GM23338 (cell line): ENCODE data around the gene C1GALT1C1L. TPM values are rescaled to one million over a fixed set of nuclear protein-coding genes. Genes with fewer than 3 reads are reported as not detected.

Experiments
- ATAC-seq: fragments of 200-7000 bp; cut with Tn5 transposase; 3 replicates; pipeline ENCODE4 v1.9.1; 2020
- DNase-seq: peaks from one replicate; pipeline ENCODE4 v3.0.0-alpha.2; 2015; ENCODE audit warnings: low spot score
- H2AFZ ChIP-seq: fragments of 200-600 bp; sonication (generic); 2 replicates; pipeline ENCODE4 v1.8.0; 2016; ENCODE audit warnings: antibody characterized with exemption, mild to moderate bottlenecking, moderate library complexity
- H3F3A ChIP-seq: fragments of 200-600 bp; sonication (generic); replicated peaks from 2 replicates; pipeline ENCODE4 v1.8.0; 2017; ENCODE audit warnings: antibody characterized with exemption, mixed run types, low read depth
- H3K27ac ChIP-seq: fragments of 200-600 bp; sonication (generic); 2 replicates; pipeline ENCODE4 v1.6.1; 2016; ENCODE audit warnings: low read depth
- H3K27me3 ChIP-seq: fragments of 200-600 bp; sonication (generic); 2 replicates; pipeline ENCODE4 v1.8.0; 2016; ENCODE audit warnings: mild to moderate bottlenecking, mixed run types, moderate library complexity; ENCODE audit not compliant: insufficient read depth
- H3K36me3 ChIP-seq: fragments of 200-600 bp; sonication (generic); 2 replicates; pipeline ENCODE4 v1.8.0; 2016; ENCODE audit warnings: mild to moderate bottlenecking; ENCODE audit not compliant: insufficient read depth
- H3K4me1 ChIP-seq: fragments of 200-600 bp; sonication (generic); 2 replicates; pipeline ENCODE4 v1.8.0; 2016; ENCODE audit warnings: mild to moderate bottlenecking, moderate library complexity; ENCODE audit not compliant: insufficient read depth
- H3K4me2 ChIP-seq: fragments of 200-600 bp; sonication (generic); 2 replicates; pipeline ENCODE4 v1.7.1; 2017; ENCODE audit warnings: mixed run types
- H3K4me3 ChIP-seq: fragments of 200-600 bp; sonication (generic); 2 replicates; pipeline ENCODE4 v1.6.1; 2016; ENCODE audit warnings: mixed run types
- H3K79me2 ChIP-seq: fragments of 200-600 bp; sonication (generic); replicated peaks from 2 replicates; pipeline ENCODE4 v1.8.0; 2017; ENCODE audit warnings: mild to moderate bottlenecking; ENCODE audit not compliant: insufficient read depth
- H3K9me2 ChIP-seq: fragments of 200-600 bp; sonication (generic); 2 replicates; pipeline ENCODE4 v1.8.0; 2017; ENCODE audit not compliant: insufficient read depth
- H4K20me1 ChIP-seq: fragments of 200-600 bp; sonication (generic); replicated peaks from 2 replicates; pipeline ENCODE4 v1.8.0; 2017; ENCODE audit warnings: mild to moderate bottlenecking; ENCODE audit not compliant: insufficient read depth
- H3K27ac Mint-ChIP-seq: 2 replicates; pipeline ENCODE4 v1.8.0; 2020; ENCODE audit warnings: inconsistent platforms, mild to moderate bottlenecking, moderate library complexity, mixed read lengths
- H3K27me3 Mint-ChIP-seq: 3 replicates; pipeline ENCODE4 v1.8.0; 2022; ENCODE audit warnings: low read depth, mild to moderate bottlenecking, moderate library complexity, mixed read lengths, inconsistent platforms; ENCODE audit not compliant: insufficient read depth, poor library complexity
- H3K36me3 Mint-ChIP-seq: 3 replicates; pipeline ENCODE4 v1.8.0; 2021; ENCODE audit warnings: low read depth, mild to moderate bottlenecking, inconsistent platforms, moderate library complexity, mixed read lengths
- H3K4me1 Mint-ChIP-seq: 3 replicates; pipeline ENCODE4 v1.8.0; 2020; ENCODE audit warnings: mild to moderate bottlenecking, inconsistent platforms, mixed read lengths
- H3K4me3 Mint-ChIP-seq: 3 replicates; pipeline ENCODE4 v1.8.0; 2021; ENCODE audit warnings: moderate library complexity, mild to moderate bottlenecking, inconsistent platforms, mixed read lengths
- H3K9me3 Mint-ChIP-seq: 3 replicates; pipeline ENCODE4 v1.8.0; 2020; ENCODE audit warnings: moderate library complexity, mild to moderate bottlenecking, inconsistent platforms, mixed read lengths
- CREB1 ChIP-seq: fragments of 250-450 bp; sonication (Bioruptor Pico); IDR thresholded peaks from 2 replicates; pipeline ENCODE4 v1.5.0; 2020; ENCODE audit warnings: low read depth, mild to moderate bottlenecking, moderate library complexity
- EZH2 ChIP-seq: fragments of 200-600 bp; sonication (generic); IDR thresholded peaks from one replicate; pipeline ENCODE4 v1.8.0; 2017; ENCODE audit warnings: antibody characterized with exemption, mild to moderate bottlenecking, low read depth; ENCODE audit not compliant: unreplicated experiment
- JUNB ChIP-seq: IDR thresholded peaks from one replicate; pipeline ENCODE4 v1.6.1; 2016; ENCODE audit warnings: antibody characterized with exemption; ENCODE audit not compliant: unreplicated experiment
- NANOG ChIP-seq: IDR thresholded peaks from 2 replicates; pipeline ENCODE4 v1.6.1; 2016; ENCODE audit warnings: antibody characterized with exemption, borderline replicate concordance
- POLR2AphosphoS5 ChIP-seq: IDR thresholded peaks from 2 replicates; pipeline ENCODE4 v1.6.1; 2016; ENCODE audit warnings: antibody characterized with exemption, low read depth
- STAT1 ChIP-seq: IDR thresholded peaks from one replicate; pipeline ENCODE4 v1.6.1; 2016; ENCODE audit warnings: antibody characterized with exemption; ENCODE audit not compliant: unreplicated experiment
- ZNF114 ChIP-seq: fragments of 250-450 bp; sonication (Bioruptor Pico); IDR thresholded peaks from 2 replicates; pipeline ENCODE4 v1.5.0; 2020; ENCODE audit warnings: mild to moderate bottlenecking, moderate library complexity
- ZNF331 ChIP-seq: fragments of 250-450 bp; sonication (Bioruptor Pico); IDR thresholded peaks from 2 replicates; pipeline ENCODE4 v1.5.0; 2020; ENCODE audit warnings: low read depth, mild to moderate bottlenecking, moderate library complexity
- polyA plus RNA-seq: library from polyadenylated mRNA; unstranded; fragments of >200 nt; fragmentation: Nextera tagmentation; extraction: Ambion mirVana; gene quantifications from 2 replicates; pipeline ENCODE4 v1.2.1, GENCODE V29; 2016
- total RNA-seq: library from RNA; depleted of rRNA; stranded (reverse); fragments of >200 nt; shearing (Covaris generic); gene quantifications from 2 replicates; pipeline ENCODE4 v1.2.3, GENCODE V29; 2014
- TF ChIP-seq, protein P1 (sequence below): IDR thresholded peaks from 2 replicates; pipeline ENCODE4 v1.6.1; 2016; ENCODE audit warnings: antibody characterized with exemption
- TF ChIP-seq, protein P2 (sequence below): IDR thresholded peaks from one replicate; pipeline ENCODE4 v1.6.1; 2018; ENCODE audit warnings: antibody characterized with exemption; ENCODE audit not compliant: unreplicated experiment
- TF ChIP-seq, protein P3 (sequence below): fragments of 250-450 bp; sonication (Bioruptor Pico); IDR thresholded peaks from 2 replicates; pipeline ENCODE4 v1.5.0; 2020; ENCODE audit warnings: mild to moderate bottlenecking, moderate library complexity

Gene C1GALT1C1L
- total and polyA plus RNA-seq, 2 experiments from 2014 or later = 0.17 to 0.99 TPM

DNA sequence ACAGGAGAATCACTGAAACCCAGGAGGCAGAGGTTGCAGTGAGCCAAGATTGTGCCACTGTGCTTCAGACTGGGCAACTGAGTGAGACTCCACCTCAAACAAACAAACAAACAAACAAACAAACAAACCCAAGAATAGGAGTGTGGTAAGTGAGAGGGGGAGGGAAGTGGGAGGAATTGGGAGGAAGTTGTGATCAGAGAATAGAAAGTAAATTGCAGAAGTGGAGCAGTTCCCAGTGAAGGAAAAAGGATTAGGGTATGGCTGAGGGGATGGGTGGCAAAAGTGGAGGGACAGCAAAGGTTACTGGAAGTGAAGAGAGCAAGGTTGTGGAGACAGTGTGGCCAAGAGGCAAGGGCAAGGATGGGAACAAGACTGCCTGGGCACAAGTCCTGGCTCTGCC, 41.1 kb upstream of the C1GALT1C1L start:
- Histone ChIP-seq H3F3A (no peaks in the 10 kb centered on the region), H2AFZ (no peak overlapping the region), H3K9me2 (no peaks in the 10 kb centered on the region), H4K20me1 (no peaks in the 10 kb centered on the region), H3K36me3 (no peaks in the 10 kb centered on the region), H3K79me2 (no peaks in the 10 kb centered on the region), H3K4me2 (no peak overlapping the region), H3K27me3 (no peaks in the 10 kb centered on the region), H3K4me1 (peaks cover 18% of the 10 kb centered on the region), H3K27ac (no peak overlapping the region), H3K4me3 (no peak overlapping the region)
- no peak for DNase-seq
- Mint-ChIP-seq H3K27me3 (peaks cover 2% of the 10 kb centered on the region), H3K27ac (no peak overlapping the region), H3K4me3 (no peak overlapping the region), H3K4me1 (peaks cover 35% of the 10 kb centered on the region), H3K9me3 (no peaks in the 10 kb centered on the region), H3K36me3 (no peaks in the 10 kb centered on the region)
- no peak for TF ChIP-seq NANOG
- ATAC-seq = no peak

DNA sequence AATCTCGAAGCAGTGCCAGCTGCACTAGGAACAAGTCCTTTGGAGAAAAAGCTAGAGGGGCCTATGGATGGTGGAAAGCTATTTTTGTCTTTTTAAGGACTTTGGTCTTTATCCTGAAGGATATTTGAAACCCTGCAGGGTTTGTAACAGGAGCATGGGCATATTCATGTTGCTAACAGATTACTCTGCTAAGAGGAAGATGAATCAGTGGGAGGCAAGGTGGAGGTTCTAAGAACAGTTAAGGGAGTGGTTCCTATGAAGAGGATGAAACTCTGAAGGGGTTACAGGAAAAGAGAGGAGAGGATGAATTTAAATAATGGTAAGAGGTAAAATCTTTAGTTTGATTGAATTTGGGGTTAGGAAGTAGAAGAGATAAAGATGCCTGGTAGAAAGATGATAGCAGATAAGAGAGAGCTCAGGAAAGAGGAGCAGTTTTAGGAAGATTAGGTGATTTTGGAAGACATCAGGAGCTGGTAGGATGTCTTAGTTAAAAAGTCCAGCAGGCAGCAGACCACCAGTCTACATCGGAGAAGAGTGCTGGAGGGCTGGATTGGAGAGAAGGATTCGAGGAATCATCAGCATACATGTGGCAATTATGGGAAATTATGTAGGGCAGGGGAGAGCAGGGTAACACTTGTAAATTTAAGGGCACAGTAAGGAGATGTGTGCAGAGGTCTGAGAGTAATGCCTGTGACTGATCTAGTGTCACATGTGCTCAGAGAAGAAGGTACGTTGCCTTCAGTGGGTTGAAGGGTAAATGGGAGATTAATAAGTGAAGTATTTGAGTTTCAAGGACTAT, 39.3 kb upstream of the C1GALT1C1L start:
- ATAC-seq = no peak
- Histone ChIP-seq H4K20me1 (no peaks in the 10 kb centered on the region), H3F3A (no peaks in the 10 kb centered on the region), H3K79me2 (no peaks in the 10 kb centered on the region), H3K4me3 (no peak overlapping the region), H3K9me2 (no peaks in the 10 kb centered on the region), H3K27me3 (no peaks in the 10 kb centered on the region), H2AFZ (no peak overlapping the region), H3K4me2 (peak overlapping the region; percentile 39; the same call in 1 of the 2 replicates), H3K4me1 (peaks cover 18% of the 10 kb centered on the region), H3K27ac (no peak overlapping the region), H3K36me3 (no peaks in the 10 kb centered on the region)
- H3K4me3 Mint-ChIP-seq = peak overlapping the region; percentile 0; the same call in 1 of the 3 replicates
- H3K27me3 Mint-ChIP-seq = peaks cover 2% of the 10 kb centered on the region
- DNase-seq = no peak
- H3K36me3 Mint-ChIP-seq = no peaks in the 10 kb centered on the region
- H3K27ac Mint-ChIP-seq = no peak overlapping the region
- H3K9me3 Mint-ChIP-seq = no peaks in the 10 kb centered on the region
- peaks cover 38% of the 10 kb centered on the region for H3K4me1 Mint-ChIP-seq
- TF ChIP-seq STAT1 = no peak
- no peak for TF ChIP-seq EZH2
- TF ChIP-seq, protein P1, sequence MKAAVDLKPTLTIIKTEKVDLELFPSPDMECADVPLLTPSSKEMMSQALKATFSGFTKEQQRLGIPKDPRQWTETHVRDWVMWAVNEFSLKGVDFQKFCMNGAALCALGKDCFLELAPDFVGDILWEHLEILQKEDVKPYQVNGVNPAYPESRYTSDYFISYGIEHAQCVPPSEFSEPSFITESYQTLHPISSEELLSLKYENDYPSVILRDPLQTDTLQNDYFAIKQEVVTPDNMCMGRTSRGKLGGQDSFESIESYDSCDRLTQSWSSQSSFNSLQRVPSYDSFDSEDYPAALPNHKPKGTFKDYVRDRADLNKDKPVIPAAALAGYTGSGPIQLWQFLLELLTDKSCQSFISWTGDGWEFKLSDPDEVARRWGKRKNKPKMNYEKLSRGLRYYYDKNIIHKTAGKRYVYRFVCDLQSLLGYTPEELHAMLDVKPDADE = no peak
- no peak for TF ChIP-seq CREB1 (CRISPR knock-in tag)
- TF ChIP-seq ZNF114 (CRISPR knock-in tag) = no peak
- no peak for TF ChIP-seq NANOG
- no peak for TF ChIP-seq ZNF331 (CRISPR knock-in tag)
- TF ChIP-seq JUNB = no peak
- no peak for TF ChIP-seq POLR2AphosphoS5
- TF ChIP-seq, protein P2, sequence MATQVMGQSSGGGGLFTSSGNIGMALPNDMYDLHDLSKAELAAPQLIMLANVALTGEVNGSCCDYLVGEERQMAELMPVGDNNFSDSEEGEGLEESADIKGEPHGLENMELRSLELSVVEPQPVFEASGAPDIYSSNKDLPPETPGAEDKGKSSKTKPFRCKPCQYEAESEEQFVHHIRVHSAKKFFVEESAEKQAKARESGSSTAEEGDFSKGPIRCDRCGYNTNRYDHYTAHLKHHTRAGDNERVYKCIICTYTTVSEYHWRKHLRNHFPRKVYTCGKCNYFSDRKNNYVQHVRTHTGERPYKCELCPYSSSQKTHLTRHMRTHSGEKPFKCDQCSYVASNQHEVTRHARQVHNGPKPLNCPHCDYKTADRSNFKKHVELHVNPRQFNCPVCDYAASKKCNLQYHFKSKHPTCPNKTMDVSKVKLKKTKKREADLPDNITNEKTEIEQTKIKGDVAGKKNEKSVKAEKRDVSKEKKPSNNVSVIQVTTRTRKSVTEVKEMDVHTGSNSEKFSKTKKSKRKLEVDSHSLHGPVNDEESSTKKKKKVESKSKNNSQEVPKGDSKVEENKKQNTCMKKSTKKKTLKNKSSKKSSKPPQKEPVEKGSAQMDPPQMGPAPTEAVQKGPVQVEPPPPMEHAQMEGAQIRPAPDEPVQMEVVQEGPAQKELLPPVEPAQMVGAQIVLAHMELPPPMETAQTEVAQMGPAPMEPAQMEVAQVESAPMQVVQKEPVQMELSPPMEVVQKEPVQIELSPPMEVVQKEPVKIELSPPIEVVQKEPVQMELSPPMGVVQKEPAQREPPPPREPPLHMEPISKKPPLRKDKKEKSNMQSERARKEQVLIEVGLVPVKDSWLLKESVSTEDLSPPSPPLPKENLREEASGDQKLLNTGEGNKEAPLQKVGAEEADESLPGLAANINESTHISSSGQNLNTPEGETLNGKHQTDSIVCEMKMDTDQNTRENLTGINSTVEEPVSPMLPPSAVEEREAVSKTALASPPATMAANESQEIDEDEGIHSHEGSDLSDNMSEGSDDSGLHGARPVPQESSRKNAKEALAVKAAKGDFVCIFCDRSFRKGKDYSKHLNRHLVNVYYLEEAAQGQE = no peak
- TF ChIP-seq, protein P3, sequence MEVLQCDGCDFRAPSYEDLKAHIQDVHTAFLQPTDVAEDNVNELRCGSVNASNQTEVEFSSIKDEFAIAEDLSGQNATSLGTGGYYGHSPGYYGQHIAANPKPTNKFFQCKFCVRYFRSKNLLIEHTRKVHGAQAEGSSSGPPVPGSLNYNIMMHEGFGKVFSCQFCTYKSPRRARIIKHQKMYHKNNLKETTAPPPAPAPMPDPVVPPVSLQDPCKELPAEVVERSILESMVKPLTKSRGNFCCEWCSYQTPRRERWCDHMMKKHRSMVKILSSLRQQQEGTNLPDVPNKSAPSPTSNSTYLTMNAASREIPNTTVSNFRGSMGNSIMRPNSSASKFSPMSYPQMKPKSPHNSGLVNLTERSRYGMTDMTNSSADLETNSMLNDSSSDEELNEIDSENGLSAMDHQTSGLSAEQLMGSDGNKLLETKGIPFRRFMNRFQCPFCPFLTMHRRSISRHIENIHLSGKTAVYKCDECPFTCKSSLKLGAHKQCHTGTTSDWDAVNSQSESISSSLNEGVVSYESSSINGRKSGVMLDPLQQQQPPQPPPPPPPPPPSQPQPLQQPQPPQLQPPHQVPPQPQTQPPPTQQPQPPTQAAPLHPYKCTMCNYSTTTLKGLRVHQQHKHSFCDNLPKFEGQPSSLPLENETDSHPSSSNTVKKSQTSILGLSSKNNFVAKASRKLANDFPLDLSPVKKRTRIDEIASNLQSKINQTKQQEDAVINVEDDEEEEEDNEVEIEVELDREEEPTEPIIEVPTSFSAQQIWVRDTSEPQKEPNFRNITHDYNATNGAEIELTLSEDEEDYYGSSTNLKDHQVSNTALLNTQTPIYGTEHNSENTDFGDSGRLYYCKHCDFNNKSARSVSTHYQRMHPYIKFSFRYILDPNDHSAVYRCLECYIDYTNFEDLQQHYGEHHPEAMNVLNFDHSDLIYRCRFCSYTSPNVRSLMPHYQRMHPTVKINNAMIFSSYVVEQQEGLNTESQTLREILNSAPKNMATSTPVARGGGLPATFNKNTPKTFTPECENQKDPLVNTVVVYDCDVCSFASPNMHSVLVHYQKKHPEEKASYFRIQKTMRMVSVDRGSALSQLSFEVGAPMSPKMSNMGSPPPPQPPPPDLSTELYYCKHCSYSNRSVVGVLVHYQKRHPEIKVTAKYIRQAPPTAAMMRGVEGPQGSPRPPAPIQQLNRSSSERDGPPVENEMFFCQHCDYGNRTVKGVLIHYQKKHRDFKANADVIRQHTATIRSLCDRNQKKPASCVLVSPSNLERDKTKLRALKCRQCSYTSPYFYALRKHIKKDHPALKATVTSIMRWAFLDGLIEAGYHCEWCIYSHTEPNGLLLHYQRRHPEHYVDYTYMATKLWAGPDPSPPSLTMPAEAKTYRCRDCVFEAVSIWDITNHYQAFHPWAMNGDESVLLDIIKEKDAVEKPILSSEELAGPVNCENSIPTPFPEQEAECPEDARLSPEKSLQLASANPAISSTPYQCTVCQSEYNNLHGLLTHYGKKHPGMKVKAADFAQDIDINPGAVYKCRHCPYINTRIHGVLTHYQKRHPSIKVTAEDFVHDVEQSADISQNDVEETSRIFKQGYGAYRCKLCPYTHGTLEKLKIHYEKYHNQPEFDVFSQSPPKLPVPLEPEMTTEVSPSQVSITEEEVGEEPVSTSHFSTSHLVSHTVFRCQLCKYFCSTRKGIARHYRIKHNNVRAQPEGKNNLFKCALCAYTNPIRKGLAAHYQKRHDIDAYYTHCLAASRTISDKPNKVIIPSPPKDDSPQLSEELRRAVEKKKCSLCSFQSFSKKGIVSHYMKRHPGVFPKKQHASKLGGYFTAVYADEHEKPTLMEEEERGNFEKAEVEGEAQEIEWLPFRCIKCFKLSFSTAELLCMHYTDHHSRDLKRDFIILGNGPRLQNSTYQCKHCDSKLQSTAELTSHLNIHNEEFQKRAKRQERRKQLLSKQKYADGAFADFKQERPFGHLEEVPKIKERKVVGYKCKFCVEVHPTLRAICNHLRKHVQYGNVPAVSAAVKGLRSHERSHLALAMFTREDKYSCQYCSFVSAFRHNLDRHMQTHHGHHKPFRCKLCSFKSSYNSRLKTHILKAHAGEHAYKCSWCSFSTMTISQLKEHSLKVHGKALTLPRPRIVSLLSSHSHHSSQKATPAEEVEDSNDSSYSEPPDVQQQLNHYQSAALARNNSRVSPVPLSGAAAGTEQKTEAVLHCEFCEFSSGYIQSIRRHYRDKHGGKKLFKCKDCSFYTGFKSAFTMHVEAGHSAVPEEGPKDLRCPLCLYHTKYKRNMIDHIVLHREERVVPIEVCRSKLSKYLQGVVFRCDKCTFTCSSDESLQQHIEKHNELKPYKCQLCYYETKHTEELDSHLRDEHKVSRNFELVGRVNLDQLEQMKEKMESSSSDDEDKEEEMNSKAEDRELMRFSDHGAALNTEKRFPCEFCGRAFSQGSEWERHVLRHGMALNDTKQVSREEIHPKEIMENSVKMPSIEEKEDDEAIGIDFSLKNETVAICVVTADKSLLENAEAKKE (CRISPR knock-in tag) = no peak
